DND-41 (cell line): ENCODE data around the gene GUCA2B.

Source experiments
- EZH2 ChIP-seq: IDR thresholded peaks from 3 replicates; pipeline ENCODE4 v1.6.1; 2012; ENCODE audit warnings: borderline replicate concordance, low read depth, mild to moderate bottlenecking, moderate library complexity, low read length, inconsistent platforms; ENCODE audit not compliant: severe bottlenecking
- TF ChIP-seq, protein P1 (sequence below): IDR thresholded peaks from 2 replicates; pipeline ENCODE4 v1.5.1; 2012; ENCODE audit warnings: borderline replicate concordance, low read length, moderate library complexity, mild to moderate bottlenecking; ENCODE audit not compliant: poor library complexity, severe bottlenecking; ENCODE audit errors: extremely low read depth

DNA sequence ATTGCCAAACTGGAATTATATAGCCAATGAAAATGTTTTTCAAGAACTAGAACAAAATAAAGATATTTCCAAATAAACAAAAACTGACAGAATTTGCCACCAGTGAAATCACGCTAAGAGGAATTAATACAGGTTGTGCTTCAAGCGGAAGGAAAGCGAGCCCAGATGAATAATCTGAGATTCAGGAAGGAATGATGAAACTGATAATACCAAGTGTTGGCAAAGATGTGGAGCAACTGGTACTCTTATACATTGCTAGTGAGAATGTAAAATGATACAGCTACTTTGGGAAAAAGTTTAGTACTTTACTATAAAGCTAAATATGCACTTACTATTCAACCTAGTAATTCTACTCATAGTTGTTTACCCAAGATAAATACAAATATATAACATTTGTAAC is 30.8 kb upstream of the GUCA2B start:
- TF ChIP-seq, protein P1, sequence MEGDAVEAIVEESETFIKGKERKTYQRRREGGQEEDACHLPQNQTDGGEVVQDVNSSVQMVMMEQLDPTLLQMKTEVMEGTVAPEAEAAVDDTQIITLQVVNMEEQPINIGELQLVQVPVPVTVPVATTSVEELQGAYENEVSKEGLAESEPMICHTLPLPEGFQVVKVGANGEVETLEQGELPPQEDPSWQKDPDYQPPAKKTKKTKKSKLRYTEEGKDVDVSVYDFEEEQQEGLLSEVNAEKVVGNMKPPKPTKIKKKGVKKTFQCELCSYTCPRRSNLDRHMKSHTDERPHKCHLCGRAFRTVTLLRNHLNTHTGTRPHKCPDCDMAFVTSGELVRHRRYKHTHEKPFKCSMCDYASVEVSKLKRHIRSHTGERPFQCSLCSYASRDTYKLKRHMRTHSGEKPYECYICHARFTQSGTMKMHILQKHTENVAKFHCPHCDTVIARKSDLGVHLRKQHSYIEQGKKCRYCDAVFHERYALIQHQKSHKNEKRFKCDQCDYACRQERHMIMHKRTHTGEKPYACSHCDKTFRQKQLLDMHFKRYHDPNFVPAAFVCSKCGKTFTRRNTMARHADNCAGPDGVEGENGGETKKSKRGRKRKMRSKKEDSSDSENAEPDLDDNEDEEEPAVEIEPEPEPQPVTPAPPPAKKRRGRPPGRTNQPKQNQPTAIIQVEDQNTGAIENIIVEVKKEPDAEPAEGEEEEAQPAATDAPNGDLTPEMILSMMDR: no peak
- no peak for TF ChIP-seq EZH2
